Fibroblast of gingiva (primary cell): Measurements from ENCODE around the gene OR11L1.

Experiments used
- DNase-seq: peaks from one replicate; pipeline ENCODE4 v3.0.0-alpha.2; 2011; ENCODE audit warnings: low read depth

OR11L1 gene, protein sequence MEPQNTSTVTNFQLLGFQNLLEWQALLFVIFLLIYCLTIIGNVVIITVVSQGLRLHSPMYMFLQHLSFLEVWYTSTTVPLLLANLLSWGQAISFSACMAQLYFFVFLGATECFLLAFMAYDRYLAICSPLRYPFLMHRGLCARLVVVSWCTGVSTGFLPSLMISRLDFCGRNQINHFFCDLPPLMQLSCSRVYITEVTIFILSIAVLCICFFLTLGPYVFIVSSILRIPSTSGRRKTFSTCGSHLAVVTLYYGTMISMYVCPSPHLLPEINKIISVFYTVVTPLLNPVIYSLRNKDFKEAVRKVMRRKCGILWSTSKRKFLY

DNA sequence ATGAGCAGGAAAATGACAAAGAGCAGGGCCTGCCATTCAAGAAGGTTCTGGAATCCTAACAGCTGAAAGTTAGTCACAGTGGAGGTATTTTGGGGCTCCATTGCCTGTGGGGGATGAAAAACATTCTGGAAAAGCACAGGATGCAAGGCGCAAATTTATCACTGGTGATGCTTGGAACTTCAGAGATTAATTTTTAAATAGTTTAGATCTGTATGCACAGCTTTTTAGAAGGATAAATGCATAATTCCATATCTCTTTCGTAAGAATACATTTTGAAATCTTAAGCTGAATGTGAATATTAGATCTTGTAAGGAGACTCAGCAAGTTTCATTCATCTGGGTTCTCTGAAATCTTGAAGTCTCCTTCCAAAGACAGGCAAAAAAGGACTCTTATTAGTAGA, at the start of gene OR11L1:
Gene OR11L1, minus strand, starts transcription at position 101 of the 400 bp plus-strand sequence. Its CDS starts 0 bp downstream, at position 101.
- DNase-seq, result no peak

DNA sequence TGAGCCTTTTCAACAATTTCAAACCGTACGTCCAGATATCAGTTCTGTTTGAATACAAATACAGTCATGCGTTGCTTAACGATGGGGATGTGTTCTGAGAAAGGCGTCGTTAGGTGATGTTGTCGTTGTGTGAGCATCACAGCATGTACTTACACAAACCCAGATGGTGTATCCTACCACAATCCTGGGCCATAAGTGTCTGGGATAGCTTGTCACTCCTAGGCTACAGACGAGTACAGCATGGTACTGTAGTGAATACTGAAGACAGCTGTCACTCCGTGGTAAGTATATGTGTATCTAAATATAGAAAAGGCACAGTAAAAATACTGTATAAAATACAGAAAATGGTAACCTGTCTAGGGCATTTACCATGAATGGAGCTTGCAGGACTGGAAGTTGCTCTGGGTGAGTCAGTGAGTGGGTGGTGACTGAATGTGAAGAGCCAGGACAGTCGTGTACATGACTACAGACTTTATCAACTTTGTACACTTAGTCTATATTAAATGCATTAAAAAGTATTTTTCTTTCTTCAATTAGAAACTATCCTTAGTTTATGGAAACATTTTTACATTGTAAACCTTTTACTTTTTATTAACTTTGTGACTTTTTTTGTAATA, 43.2 kb upstream of the OR11L1 start:
- no peak for DNase-seq

DNA sequence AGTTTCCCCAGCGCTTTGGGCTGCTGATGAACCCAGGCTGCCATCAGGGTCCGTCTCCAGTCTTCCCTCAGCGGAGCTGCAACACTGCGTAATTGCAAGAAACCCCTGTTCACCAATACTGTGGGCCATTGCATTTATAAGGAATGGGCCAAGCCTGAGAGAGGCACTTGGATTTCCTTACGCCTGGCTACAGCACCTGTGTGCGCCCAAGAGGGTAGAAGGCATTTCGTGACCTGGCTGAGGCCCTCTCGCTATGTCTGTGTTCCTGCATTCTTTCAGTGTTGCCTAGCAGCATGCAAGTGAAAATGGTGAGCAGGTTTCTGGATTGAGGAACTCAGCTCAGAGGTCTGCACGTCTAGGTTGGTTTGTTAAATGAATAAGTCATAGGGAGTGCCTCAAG, 41.6 kb upstream of the OR11L1 start:
- DNase-seq, result no peak

DNA sequence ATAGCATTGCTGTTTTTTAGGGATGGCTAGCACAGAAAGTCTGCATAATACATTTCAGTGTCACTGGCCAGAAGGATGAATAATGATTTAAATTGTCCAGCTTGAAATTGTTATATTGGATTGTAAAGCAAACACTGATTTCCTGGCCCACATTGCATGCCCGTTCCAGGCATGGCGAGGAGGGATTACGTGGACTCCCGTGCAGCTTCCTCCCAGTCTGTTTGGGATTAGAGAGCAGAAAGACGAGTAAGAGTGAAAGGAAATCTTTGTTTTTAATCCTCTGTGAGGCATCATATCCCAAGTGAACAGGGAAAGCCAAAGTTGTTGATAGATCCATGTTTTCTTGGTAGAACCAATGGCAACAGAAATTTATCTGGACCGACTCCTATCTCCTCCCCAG, 23.7 kb upstream of the OR11L1 start:
- no peak for DNase-seq

DNA sequence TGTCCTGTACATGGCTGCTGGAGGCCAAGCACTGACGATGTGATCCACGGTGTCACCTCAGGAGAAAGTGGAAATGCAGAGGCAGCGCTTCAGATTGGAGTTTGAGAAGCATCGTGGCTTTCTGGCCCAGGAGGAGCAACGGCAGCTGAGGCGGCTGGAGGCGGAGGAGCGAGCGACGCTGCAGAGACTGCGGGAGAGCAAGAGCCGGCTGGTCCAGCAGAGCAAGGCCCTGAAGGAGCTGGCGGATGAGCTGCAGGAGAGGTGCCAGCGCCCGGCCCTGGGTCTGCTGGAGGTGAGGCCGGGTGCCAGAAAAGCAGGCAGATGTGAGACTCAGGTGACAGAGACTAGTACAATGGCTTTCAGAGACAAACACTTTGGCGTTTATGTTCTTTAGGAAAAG, 22.9 kb upstream of the OR11L1 start:
- DNase-seq, result no peak

DNA sequence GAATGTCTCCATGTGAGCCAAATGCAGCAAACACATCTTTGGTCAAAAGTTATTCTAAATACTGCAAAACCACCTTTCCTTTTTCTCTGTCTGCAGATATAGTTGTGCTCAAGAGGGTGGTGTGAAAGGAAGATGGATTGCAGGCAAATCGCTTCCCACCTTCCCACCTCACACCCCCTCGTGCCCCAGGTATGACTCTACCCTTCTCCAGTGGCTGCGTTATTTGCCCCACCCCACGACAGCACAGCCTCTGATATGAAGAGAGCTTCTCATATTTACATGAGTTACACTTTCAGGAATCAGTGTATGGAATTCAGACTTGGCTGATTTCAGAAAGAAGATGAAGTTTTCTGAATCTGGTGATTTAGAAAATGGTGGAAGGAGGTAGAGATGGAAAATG, 21.1 kb upstream of the OR11L1 start:
- no peak for DNase-seq

DNA sequence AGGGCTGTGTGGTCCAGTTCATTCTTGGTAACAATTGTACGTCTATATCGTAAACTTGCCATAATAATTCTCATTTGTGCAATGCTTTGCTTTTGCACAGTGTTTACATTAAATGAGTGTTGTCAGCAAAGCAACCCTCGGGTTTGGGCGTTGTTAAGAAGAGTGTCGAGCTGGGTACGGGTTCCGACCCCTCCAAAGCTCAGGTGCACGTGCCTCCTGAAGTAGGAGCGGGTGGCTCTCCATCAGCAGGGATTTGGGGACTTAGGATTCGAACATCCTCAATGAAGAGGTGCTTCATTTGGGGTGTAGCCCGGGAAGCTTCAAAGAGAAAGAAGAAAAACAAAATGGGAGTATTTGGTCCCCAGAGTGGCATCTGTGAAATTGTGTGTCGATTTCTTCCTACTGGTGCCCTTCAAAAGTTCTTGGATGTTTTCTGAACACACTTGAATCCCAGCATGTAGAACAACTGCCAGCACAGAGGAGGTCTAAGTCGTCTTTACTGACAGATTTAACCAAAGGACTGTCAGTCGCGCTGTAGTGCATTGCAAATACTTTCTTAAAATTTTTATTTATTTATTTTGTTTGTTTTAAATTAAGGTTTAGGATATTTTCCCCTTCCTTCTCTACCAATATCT, 16.4 kb upstream of the OR11L1 start:
- no peak for DNase-seq

DNA sequence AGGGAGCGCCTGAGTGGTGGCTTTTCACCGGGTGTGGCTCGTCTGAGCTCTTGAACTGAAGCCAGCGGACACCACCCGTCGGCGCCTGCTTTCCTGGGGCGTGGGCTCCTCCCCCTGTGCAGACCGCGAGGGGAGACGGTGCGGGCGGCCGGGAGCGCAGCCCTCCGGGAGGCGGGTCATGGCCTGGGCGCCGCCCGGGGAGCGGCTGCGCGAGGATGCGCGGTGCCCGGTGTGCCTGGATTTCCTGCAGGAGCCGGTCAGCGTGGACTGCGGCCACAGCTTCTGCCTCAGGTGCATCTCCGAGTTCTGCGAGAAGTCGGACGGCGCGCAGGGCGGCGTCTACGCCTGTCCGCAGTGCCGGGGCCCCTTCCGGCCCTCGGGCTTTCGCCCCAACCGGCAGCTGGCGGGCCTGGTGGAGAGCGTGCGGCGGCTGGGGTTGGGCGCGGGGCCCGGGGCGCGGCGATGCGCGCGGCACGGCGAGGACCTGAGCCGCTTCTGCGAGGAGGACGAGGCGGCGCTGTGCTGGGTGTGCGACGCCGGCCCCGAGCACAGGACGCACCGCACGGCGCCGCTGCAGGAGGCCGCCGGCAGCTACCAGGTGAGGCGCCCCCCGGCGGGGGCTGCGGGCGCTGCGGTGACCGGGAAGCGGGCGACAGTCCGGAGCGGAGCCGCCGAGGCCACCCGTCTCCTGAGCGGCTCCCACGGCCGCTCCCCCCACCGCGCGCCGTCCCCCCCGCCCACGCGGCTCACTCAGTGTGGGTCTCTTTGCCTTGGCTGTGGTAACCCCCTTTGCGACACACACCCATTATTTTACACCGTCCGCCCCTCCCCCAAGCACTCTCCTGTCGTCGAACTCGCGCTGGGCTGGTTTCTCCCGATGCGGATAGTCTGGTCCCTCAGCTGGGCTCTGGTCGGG, 15.6 kb upstream of the OR11L1 start, which contains the start of gene TRIM58:
Gene TRIM58, plus strand, starts transcription at position 119 of the 916 bp plus-strand sequence. Its CDS starts 60 bp downstream, at position 179.
- no peak for DNase-seq

DNA sequence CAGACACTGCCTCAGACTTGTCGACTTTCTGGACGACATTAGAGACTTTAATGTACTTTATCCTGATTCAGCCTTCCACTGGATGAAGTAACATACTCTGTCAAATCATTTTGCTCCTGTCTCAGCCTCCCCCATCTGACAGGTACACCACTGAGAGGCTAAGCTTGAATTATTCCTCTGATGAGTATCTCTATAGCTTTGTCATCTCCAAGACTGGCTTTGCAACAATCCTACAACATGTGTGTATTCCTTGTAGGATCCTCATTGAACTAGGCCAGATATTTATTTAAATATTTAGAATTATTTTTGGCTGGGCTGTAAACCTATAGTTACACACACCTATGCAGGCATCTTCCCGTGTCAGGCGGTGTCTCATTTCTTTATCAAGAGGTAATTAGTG, 14.2 kb upstream of the OR11L1 start:
- DNase-seq, result no peak

DNA sequence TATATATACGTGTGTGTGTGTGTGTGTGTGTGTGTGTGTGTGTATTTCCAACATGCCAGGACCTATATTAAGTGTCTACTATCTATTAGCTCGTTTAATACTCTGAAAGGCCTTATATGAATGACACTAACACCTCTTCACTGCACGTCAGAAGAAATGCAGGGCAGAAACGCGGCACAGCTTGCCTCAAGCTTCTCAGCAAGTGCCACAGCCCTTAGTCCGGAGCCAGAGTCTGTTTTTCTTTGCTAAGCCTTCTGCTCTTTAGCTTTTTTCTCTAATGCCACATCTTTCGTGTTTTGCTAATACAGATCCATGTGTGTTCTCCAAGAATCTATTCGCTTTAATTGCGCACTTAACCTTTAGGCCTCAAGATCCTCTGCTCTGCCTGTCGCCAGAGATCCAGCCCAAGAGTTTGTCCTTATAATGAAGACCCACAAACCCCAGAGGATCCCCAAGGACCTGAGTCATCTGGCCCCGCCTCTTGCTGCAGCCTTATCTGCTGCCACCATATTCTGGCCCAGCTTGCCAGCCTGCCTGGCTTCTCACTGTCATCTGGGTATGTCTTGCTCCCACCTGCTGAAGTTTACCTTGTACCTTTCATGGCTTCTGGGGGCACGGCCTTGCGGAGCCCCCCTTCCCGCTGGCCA, 13.3 kb upstream of the OR11L1 start:
- no peak for DNase-seq

DNA sequence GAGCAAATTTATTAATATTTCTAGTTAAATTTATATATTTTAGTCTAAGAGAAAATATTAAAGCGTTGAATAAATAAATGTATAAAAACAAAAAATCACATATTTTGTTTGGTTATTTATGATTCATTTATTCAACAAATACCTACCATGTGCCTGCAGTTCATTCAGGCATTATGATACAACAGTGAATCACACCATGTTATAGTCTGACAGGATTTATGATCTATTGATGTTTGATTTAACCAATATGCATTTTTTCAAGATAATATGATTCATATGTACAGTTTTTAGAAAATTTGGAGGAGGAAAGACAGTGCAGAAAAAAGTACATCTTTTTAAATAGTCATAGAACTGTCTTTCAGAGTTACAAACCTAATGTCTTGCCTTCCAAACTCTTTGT, 7.9 kb upstream of the OR11L1 start:
- DNase-seq, result no peak

DNA sequence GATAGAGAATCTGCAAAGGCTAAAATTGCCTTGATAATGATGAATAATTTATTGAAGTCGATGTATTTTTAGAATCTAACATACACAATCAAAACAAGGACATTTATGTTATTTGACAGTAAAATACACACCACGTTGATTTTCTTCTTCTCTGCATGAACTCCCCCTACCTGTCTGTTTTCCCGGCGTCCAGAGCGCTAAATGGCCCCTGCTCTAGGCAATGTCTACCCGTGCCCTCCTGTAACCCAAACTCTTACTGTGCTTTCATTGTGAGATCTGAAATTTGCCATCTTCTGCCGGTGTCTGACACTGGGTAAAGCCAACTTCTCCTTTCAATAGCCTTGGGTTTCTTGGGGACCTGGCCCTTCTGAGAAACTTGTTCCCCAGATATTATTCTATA, 6.7 kb upstream of the OR11L1 start:
- DNase-seq, result no peak

DNA sequence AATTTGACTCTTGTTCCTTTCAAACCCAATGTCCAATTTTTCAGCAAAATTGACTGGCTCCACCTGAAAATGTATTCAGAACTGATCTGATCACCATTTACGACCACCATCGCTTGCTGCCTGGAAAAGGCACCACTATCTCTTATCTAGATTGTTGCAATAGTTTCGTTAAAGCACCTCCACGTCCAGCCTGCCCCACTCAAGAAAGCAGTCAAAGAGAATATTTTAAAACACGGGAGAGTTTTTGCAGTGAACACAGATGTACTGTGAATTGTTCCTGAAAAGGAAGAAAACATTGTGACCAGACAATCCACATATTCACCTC, 4.0 kb upstream of the OR11L1 start:
- DNase-seq, result no peak

DNA sequence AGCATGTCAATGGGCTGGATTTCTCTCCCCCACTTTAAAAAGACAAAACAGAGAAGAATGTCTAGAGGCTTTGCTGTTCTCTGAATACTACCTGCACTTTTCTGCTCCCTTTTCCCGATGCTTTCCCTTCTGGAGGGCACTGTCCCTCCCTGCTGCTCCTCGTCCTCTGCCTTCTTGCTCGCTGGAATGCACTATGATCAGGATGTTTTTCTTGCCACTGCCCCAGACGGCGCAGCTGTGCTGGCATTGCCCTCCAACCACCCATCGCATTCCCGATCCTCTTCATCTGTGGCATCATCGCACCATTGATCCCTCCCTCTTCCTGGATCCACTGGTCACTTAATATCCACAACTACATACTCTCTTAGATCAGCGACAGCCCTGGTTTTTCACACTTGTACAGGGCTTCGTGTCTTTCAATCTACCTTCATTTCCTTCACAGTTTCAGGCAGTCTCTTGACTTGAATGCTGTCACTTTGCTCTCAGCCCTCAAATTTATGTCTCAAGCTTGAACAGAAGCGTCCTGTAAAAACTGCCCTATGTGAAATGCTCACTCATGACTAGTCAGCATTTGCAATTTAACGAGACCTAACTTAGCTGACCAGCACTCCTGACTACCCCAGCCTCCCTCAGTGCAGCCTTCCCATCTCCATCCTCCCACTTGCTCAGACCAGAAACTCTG, 3.5 kb upstream of the OR11L1 start:
- no peak for DNase-seq

DNA sequence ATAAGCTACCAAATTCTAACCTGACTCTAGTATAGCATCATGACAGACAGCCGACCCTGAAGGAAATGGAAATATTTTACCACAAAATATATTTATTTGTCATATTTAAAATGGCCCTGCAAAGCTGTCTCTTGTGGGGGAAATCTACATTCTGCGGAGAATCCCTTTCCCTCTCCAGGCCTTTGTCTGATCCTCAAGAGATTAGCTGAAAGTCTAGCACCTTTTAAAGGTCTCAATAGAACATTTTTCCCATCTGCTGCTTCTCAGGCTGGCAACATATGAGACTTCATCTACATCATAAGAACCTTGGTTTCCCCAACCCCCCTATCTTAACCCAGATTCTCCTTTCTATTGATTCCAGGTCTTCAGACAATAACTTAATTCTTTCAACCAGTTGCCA, 1.7 kb upstream of the OR11L1 start:
- DNase-seq, result no peak

DNA sequence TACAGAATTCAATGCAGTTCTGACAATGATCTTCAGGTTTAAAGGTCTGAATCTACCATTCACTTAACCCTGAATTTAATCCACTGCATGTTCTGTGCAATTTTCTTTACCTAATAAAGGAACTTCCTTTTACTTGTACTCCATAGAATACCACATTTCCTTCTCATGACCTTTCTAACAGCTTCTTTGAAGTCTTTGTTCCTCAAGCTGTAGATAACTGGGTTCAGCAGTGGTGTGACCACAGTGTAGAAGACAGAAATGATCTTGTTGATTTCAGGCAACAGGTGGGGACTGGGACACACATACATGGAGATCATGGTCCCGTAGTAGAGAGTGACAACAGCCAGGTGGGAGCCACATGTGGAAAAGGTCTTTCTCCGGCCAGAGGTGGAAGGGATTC, 878 bp downstream of the OR11L1 start:
- no peak for DNase-seq

DNA sequence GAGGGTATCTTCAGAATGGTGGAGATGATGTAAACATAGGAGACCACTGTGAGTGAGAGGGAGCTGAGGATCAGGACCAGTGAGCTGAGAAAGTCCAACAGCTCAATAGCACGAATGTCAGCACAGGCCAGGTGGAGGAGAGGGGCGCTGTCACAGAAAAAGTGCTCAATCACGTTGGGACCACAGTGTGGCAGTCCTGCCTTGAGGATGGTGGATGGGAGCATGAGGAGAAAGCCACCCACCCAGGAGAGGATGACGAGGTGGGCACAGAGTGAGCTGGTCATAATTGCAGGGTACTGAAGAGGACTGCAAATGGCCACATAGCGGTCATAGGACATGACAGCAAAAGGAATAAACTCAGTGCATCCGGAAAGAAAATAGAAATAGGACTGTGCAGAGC, 8.1 kb downstream of the OR11L1 start:
- DNase-seq, result no peak

DNA sequence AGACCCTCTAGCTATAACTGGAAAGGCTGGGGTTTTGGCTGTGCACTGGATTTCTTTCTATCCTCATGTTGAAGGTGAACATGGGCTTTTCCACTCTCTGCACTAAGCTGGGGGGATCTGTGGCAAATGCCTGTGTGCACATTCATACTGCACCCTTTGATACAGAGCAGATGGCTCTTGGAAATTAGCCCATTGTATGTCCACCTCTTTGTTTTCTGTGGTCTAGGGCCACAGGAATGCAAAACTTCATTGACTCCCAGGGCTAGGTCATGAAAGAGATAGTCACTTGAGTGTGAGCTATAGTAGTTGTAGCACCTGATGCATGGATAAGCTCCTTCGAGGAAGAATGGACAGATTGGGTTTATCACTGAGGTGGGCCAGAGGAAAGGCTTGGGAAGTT, 12.0 kb downstream of the OR11L1 start:
- DNase-seq, result no peak

DNA sequence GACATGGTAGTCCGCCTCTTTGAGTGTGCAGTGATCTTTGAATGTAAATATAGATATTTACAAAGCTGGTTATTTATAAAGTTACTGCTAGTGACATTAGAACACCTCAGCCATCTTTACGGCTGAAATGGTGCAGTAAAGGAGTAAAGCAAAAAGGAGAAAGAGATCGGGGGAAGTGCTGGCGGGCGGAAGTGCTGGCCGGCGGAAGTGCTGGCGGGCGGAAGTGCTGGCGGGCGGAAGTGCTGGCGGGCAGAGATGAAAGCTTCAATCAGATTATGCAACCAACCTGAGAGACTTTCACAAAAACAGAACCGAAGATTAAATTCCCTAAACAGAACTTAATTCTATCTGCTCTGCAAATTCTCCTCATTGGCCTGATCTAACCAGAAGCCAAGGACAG, 16.3 kb downstream of the OR11L1 start:
- no peak for DNase-seq

DNA sequence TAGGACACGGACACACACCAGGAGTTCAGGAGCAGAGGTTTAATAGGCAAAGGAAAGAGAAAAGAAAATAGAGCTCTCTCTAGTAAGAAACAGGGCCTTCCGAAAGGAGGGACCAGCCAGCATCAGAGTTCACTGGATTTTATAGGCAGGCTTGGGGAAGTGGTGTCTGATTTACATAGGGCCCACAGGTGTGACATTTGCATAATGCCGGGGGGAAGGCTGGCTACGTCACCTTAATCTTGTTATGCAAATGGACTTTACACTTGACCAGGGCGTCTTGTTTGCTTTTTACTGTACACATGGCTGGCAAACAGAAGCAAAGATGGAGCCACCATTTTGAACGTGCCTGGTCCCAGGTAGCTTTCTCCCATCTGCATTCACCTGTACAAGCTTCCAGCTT, 17.7 kb downstream of the OR11L1 start, which contains the start of gene OR14A16:
Gene OR14A16, minus strand, starts transcription at position 97 of the 400 bp plus-strand sequence. CDS start 8,390 bp downstream, outside the sequence.
- DNase-seq, result no peak

DNA sequence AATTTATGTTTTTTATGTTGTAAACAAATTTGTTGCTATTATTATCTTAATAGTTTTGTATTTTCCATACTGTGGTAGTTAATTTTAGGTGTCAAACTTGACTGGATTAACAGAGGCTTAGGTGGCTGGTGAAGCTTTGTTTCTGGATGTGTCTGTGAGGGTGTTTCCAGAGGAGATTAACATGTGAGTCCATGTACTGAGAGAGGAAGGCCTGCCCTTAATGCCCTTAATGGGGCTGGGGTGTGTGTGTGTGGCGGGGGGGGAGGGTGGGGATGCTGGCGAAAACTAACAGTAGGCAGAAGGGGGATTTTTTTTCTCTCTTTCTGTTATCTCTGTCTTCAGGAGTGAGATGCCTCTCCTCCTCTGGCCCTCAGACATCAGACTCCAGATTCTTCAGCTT, 19.6 kb downstream of the OR11L1 start:
- DNase-seq, result no peak
